Activated T-helper 17 cell treated with anti-CD3 and anti-CD28 coated beads, Interleukin-2, amount 50 U/mL, for 72 hours (primary cell): ENCODE results near the gene PHAF1. TPM values are rescaled to one million over a fixed set of nuclear protein-coding genes. Genes with fewer than 3 reads are reported as not detected.
"Not testable (repeated sequence)": the region's sequence is repeated elsewhere in the genome, so short reads cannot be mapped to it uniquely, and the experiment has no call there.

Source experiments
- ATAC-seq: fragments of 150-1000 bp; cut with Tn5 transposase; replicated peaks from 2 replicates; pipeline ENCODE4 v1.10.0; 2021; ENCODE audit warnings: mild to moderate bottlenecking, moderate library complexity
- H3K27ac Mint-ChIP-seq: one replicate; pipeline ENCODE4 v1.8.0; 2022; ENCODE audit warnings: mixed read lengths
- H3K27me3 Mint-ChIP-seq: one replicate; pipeline ENCODE4 v1.8.0; 2022; ENCODE audit warnings: mixed read lengths
- H3K36me3 Mint-ChIP-seq: one replicate; pipeline ENCODE4 v1.8.0; 2022; ENCODE audit warnings: low read depth, mild to moderate bottlenecking, mixed read lengths
- H3K4me1 Mint-ChIP-seq: one replicate; pipeline ENCODE4 v1.8.0; 2022; ENCODE audit warnings: mixed read lengths
- H3K4me3 Mint-ChIP-seq: one replicate; pipeline ENCODE4 v1.8.0; 2022; ENCODE audit warnings: mild to moderate bottlenecking, mixed read lengths
- H3K9me3 Mint-ChIP-seq: one replicate; pipeline ENCODE4 v1.8.0; 2022; ENCODE audit warnings: mixed read lengths
- total RNA-seq, 2 donors: library from RNA; stranded (reverse); gene quantifications; one replicate each; pipeline ENCODE4 v1.2.3, GENCODE V29; 2022

PHAF1 gene
- total RNA-seq, 2 donors from 2014 or later = 14.8 to 18.0 TPM

- Mint-ChIP-seq H3K36me3 (peaks cover 35% of the 10 kb centered on the region), H3K4me3 (no peak overlapping the region), H3K4me1 (peaks cover 15% of the 10 kb centered on the region), H3K9me3 (no peaks in the 10 kb centered on the region), H3K27me3 (no peaks in the 10 kb centered on the region), H3K27ac (peak overlapping the region; percentile 11)
- ATAC-seq = no peak
Observed at GRCh38 chr16:67114793-67115192, 5.1 kb downstream of the PHAF1 start.

- Mint-ChIP-seq H3K4me1 (peaks cover 15% of the 10 kb centered on the region), H3K27ac (peak overlapping the region; percentile 11)
Observed at GRCh38 chr16:67115639-67116038, 5.9 kb downstream of the PHAF1 start.

DNA sequence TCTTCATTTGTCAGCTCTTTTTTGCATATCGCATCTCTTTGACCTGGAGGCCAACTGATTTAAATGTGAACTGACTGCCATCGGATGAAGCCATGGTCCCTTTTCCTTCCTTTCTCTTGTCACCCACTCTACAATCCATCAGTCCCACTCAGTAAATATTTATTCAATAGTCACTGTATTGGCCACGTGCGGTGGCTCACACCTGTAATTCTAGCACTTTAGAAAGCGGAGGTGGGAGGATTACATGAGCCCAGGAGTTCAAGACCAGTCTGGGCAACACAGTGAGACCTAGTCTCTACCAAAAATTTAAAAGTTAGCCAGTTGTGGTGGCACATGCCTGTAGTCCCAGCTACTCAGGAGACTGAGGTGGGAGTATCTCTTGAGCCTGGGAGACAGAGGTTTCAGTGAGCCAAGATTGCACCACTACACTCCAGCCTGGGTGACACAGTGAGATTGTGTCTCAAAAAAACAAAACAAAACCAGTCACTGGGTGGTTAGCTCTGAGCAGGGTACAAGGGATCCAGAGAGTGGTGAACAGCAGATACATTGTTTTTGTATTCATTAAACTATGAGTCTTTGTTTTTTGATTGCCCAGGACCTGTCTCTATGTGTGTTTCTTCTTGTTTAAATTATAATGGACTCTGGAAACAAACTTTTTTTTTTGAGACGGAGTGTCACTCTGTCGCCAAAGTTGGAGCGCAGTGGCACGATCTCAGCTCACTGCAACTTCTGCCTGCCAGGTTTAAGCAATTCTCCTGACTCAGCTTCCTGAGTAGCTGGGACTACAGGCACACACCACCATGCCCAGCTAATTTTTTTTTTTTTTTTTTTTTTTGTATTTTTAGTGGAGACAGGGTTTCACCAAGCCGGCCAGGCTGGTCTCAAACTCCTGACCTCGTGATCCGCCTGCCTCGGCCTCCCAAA is 6.9 kb downstream of the PHAF1 start:
- no peak overlapping the region for H3K4me3 Mint-ChIP-seq
- H3K36me3 Mint-ChIP-seq = peaks cover 43% of the 10 kb centered on the region
- H3K27ac Mint-ChIP-seq = peak overlapping the region; percentile 11
- H3K9me3 Mint-ChIP-seq = no peaks in the 10 kb centered on the region
- H3K27me3 Mint-ChIP-seq = no peaks in the 10 kb centered on the region
- no peak for ATAC-seq
- H3K4me1 Mint-ChIP-seq = peaks cover 15% of the 10 kb centered on the region

More at GRCh38 chr16:67115639-67116038, 5.9 kb downstream of the PHAF1 start:
- Mint-ChIP-seq H3K36me3 (peaks cover 38% of the 10 kb centered on the region), H3K27me3 (no peaks in the 10 kb centered on the region), H3K4me3 (no peak overlapping the region), H3K9me3 (no peaks in the 10 kb centered on the region)
- no peak for ATAC-seq

DNA sequence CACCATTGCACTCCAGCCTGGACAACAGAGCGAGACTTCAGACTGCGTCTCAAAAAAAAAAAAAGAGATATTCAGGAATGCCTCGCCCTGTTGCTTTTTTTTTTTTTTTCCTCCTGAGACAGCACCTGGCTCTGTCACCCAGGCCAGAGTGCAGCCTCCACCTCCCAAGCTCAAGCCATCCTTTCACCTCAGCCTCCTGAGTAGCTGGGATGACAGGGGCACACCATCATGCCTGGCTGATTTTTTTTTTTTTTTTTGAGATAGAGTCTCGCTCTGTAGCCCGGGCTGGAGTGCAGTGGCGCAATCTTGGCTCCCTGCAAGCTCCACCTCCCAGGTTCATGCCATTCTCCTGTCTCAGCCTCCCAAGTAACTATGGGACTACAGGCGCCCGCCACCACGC is 8.0 kb downstream of the PHAF1 start:
- ATAC-seq = no peak
- Mint-ChIP-seq H3K27ac (no peak overlapping the region), H3K9me3 (no peaks in the 10 kb centered on the region), H3K36me3 (peaks cover 45% of the 10 kb centered on the region), H3K27me3 (no peaks in the 10 kb centered on the region), H3K4me3 (no peak overlapping the region), H3K4me1 (peaks cover 15% of the 10 kb centered on the region)

DNA sequence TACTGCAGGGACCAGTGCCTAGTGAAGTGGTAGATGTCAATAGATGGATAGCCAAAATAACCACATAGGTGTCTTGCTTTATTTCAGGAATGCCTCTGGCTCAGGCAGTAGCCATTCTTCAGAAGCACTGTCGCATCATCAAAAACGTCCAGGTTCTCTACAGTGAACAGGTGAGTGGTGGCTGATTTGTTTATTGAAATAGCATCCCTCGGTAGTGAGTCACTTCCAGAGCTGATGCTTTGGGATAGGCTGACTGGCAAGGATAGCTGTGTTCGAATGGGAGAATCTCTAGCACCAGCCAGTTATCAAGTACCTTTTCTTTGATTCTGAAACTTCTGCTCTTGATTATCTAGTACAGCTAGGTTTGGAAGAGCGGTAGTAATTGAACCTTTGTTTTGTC is 10.3 kb downstream of the PHAF1 start:
- Mint-ChIP-seq H3K4me1 (peaks cover 7% of the 10 kb centered on the region), H3K4me3 (no peak overlapping the region), H3K36me3 (peaks cover 61% of the 10 kb centered on the region), H3K27ac (no peak overlapping the region), H3K27me3 (no peaks in the 10 kb centered on the region), H3K9me3 (no peaks in the 10 kb centered on the region)
- ATAC-seq = no peak

- ATAC-seq, H3K9me3 Mint-ChIP-seq, H3K4me1 Mint-ChIP-seq, H3K27me3 Mint-ChIP-seq, H3K4me3 Mint-ChIP-seq, H3K27ac Mint-ChIP-seq: not testable (repeated sequence)
- H3K36me3 Mint-ChIP-seq = peaks cover 77% of the 10 kb centered on the region
Observed at GRCh38 chr16:67122799-67123198, 13.1 kb downstream of the PHAF1 start.

GRCh38 chr16:67128417-67128816 is 18.7 kb downstream of the PHAF1 start:
- Mint-ChIP-seq H3K4me1 (no peaks in the 10 kb centered on the region), H3K4me3 (no peak overlapping the region), H3K36me3 (peaks cover 70% of the 10 kb centered on the region), H3K27ac (peak overlapping the region; percentile 40), H3K9me3 (no peaks in the 10 kb centered on the region), H3K27me3 (no peaks in the 10 kb centered on the region)
- no peak for ATAC-seq

- H3K27me3 Mint-ChIP-seq = no peaks in the 10 kb centered on the region
- no peaks in the 10 kb centered on the region for H3K9me3 Mint-ChIP-seq
- H3K4me1 Mint-ChIP-seq = no peaks in the 10 kb centered on the region
- no peak overlapping the region for H3K4me3 Mint-ChIP-seq
- ATAC-seq = no peak
- peaks cover 70% of the 10 kb centered on the region for H3K36me3 Mint-ChIP-seq
- no peak overlapping the region for H3K27ac Mint-ChIP-seq
Observed at GRCh38 chr16:67128887-67129286, 19.1 kb downstream of the PHAF1 start.

DNA sequence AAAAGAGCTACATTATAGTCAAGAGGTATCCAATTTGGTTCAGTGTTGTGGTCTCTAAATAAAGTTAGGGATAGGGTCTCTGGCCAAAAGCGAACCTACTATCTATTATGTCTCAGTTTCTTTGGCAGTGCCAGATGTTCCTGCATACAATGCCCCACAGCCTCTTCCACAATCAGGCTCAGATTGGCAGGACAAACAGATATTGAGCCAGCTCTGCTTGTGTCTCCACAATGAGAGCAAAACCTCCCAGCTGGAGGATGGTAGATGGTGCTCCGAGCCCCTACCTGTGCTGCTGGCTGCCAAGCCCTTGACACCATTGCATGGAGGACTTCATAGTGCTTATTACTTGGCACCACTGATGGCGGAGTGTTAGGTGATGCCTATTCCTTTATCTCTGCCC is 19.7 kb downstream of the PHAF1 start:
- Mint-ChIP-seq H3K27ac (no peak overlapping the region), H3K4me3 (no peak overlapping the region), H3K27me3 (no peaks in the 10 kb centered on the region), H3K4me1 (no peaks in the 10 kb centered on the region), H3K36me3 (peaks cover 70% of the 10 kb centered on the region), H3K9me3 (no peaks in the 10 kb centered on the region)
- no peak for ATAC-seq

GRCh38 chr16:67137605-67138004 is 27.9 kb downstream of the PHAF1 start:
- no peaks in the 10 kb centered on the region for H3K4me1 Mint-ChIP-seq
- no peaks in the 10 kb centered on the region for H3K27me3 Mint-ChIP-seq
- peaks cover 83% of the 10 kb centered on the region for H3K36me3 Mint-ChIP-seq
- no peaks in the 10 kb centered on the region for H3K9me3 Mint-ChIP-seq
- no peak overlapping the region for H3K4me3 Mint-ChIP-seq
- ATAC-seq = no peak
- H3K27ac Mint-ChIP-seq = no peak overlapping the region

DNA sequence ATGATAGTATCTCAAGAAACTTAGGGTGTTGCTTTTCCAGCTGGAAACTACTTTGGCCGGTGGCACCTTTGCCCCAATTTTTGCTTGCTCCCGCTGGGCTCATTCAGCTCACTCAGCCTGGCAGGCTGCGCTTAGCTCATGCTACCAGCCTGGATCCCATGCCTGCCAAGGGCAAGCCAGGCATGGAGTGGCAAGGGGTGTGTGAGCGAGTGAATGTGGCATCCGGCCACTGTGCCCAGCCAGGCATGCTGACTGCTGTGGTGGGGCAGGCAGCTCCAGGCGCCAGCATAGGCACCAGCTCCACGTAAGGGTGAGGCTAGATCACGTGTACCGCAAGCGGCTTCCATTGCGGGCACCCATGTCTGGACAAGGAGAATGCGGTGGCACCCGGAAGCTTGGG is 31.6 kb downstream of the PHAF1 start:
- peaks cover 84% of the 10 kb centered on the region for H3K36me3 Mint-ChIP-seq
- no peaks in the 10 kb centered on the region for H3K4me1 Mint-ChIP-seq
- no peaks in the 10 kb centered on the region for H3K9me3 Mint-ChIP-seq

DNA sequence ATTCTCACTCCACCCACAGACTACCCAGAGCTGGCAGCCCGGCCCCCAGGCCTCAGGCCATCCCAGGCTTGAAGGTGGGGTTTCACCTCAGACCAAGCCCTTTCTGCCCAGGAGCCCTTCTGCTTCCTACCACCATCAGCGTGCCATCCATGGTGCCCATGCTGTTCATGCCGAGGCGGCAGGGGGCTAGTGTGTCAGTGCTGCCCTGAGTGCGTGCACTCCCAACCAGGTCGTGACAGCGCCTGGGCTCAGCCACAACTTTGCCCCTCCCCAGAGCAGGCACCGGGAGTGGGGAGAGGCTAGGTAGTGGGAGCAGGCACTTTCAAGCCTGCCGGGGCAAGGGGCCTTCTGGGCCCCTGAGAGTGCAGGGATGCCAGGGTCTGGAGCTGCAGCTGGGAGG is 32.6 kb downstream of the PHAF1 start:
- H3K4me3 Mint-ChIP-seq = no peak overlapping the region
- peaks cover 81% of the 10 kb centered on the region for H3K36me3 Mint-ChIP-seq
- no peak for ATAC-seq
- no peaks in the 10 kb centered on the region for H3K27me3 Mint-ChIP-seq
- H3K4me1 Mint-ChIP-seq = no peaks in the 10 kb centered on the region
- no peaks in the 10 kb centered on the region for H3K9me3 Mint-ChIP-seq
- no peak overlapping the region for H3K27ac Mint-ChIP-seq

More for the DNA sequence above, 31.6 kb downstream of the PHAF1 start:
- no peak for ATAC-seq
- Mint-ChIP-seq H3K27ac (no peak overlapping the region), H3K27me3 (no peaks in the 10 kb centered on the region), H3K4me3 (no peak overlapping the region)

- Mint-ChIP-seq H3K4me3 (no peak overlapping the region), H3K9me3 (no peaks in the 10 kb centered on the region), H3K4me1 (peaks cover 5% of the 10 kb centered on the region), H3K36me3 (peaks cover 80% of the 10 kb centered on the region), H3K27me3 (no peaks in the 10 kb centered on the region), H3K27ac (peak overlapping the region; percentile 41)
- ATAC-seq = no peak
Observed at GRCh38 chr16:67144943-67145342, 35.2 kb downstream of the PHAF1 start.

GRCh38 chr16:67145746-67146145 is 36.0 kb downstream of the PHAF1 start:
- peaks cover 5% of the 10 kb centered on the region for H3K4me1 Mint-ChIP-seq
- H3K27me3 Mint-ChIP-seq = no peaks in the 10 kb centered on the region
- no peak for ATAC-seq
- H3K4me3 Mint-ChIP-seq = no peak overlapping the region
- peaks cover 72% of the 10 kb centered on the region for H3K36me3 Mint-ChIP-seq
- H3K27ac Mint-ChIP-seq = peak overlapping the region; percentile 41
- no peaks in the 10 kb centered on the region for H3K9me3 Mint-ChIP-seq

DNA sequence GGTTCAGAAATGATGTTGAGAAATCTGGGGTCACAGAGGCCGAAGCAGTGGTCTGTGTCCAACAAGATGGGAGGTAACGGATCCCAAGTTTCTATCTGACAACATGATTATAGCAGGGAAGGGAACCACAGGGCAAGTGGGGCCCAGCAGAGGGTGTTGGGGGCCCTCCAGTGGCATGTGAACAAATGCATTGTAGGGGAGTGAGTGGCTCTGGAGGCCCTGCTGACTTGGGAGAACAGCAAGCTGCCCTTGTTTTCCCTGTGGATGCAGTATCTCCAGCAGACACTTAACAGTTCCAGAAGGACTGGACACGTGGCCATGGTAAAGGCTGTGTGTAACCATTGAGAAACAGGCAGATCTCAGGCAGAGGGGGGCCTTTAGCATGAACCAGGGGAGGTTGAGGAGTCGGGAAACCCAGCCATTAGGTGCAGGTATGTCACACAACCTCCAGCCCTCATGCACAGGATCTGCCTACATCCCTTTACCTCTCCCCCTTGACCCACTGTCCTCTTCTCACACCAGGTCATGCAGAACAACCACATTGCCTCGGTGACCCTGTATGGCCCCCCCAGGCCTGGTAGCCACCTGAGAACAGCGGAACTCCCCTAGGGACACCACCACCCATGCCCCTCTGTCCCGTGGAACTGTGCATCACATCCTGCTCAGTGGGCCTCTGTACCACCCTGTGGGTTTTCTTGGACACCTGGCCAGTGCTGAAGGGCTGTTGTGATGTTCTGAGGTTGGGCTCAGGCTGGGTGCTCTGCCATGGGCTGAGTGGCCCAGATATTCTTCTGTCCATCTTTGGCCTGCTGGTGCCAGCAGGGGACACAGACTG is 37.0 kb downstream of the PHAF1 start:
- Mint-ChIP-seq H3K27ac (peak overlapping the region; percentile 59), H3K4me3 (no peak overlapping the region), H3K36me3 (peaks cover 66% of the 10 kb centered on the region)

More for the DNA sequence above, 37.0 kb downstream of the PHAF1 start:
- Mint-ChIP-seq H3K4me1 (peaks cover 5% of the 10 kb centered on the region), H3K9me3 (no peaks in the 10 kb centered on the region), H3K27me3 (no peaks in the 10 kb centered on the region)
- ATAC-seq = no peak
